ENCODE data around the gene RANBP17.

GRCh38 chr5:171322527-171322926, 460.7 kb downstream of the RANBP17 start:
- no peak for TF ChIP-seq EZH2 (IDR thresholded peaks at IDR 0.05; ENCODE audit: borderline replicate concordance, insufficient read depth, low read depth, low read length, poor library complexity, severe bottlenecking)
- TF ChIP-seq CTCF (IDR thresholded peaks at IDR 0.05), result no peak
